Stimulated activated CD4-positive, alpha-beta T cell treated with anti-CD3 and anti-CD28 coated beads, Interleukin-15, amount 100 ng/mL, for 24 hours (primary cell): Measurements from ENCODE around the gene TM9SF1.

Source experiments
- DNase-seq: peaks from one replicate; pipeline ENCODE4 v3.0.0-alpha.2; 2020

The TM9SF1 gene

DNA sequence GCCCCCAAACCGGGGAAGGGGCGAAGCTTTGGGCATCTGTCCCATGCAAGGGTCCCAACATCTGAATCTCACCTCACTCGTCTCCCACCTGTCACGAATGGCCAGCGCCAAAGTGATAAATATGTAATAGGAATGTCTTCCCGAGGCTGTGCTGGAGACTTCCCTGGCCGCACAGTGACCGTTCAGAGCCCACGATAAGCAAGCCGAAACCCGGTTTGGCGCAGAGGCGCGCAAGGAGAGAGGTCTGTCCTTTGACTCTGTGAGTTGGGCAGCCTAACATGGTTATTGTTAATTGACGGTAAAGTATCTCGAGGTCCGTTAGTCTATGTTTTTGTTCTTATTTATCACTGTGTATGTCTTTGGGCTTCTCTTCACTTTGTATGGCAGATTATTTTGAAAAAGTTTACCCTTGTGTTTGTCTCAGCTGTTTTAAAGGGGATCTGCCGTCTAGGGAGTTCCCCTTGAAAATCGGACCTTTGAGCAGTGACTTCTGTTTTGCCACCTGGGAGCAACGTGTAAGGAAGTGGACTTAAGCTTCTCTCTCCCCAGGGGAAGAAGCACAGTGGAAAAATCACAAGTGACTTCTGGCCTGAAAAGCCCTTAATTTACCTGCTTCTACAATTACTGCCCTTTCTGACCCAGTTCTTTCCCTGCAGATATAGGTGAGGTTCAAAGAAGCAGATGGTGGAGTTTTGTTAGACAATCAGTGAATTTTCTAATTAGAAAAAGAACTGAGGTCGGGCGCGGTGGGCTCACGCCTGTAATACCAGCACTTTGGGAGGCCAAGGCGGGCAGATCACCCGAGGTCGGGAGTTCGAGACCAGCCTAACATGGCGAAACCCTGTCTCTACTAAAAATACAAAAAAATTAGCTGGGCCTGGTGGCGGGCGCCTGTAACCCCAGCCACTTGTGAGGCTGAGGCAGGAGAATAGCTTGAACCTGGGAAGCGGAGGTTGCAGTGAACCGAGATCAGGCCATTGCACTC is 1.1 kb upstream of the TM9SF1 start:
- DNase-seq = no peak

DNA sequence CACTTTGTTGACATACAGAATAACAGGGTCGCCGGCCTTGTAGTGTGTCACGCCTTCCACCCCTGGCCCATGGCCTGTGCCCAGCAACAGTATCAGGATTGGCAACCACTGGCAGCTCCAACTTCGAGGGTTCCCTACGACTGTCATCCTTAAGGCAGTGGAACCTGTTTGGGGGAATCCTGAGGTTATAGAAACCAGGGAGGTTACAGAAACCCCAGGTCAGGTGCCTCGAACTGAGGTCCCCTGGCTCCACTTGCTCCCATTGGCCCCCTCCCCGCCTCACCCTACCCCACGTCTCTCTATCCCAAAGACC is 412 bp downstream of the TM9SF1 start:
- DNase-seq = no peak

DNA sequence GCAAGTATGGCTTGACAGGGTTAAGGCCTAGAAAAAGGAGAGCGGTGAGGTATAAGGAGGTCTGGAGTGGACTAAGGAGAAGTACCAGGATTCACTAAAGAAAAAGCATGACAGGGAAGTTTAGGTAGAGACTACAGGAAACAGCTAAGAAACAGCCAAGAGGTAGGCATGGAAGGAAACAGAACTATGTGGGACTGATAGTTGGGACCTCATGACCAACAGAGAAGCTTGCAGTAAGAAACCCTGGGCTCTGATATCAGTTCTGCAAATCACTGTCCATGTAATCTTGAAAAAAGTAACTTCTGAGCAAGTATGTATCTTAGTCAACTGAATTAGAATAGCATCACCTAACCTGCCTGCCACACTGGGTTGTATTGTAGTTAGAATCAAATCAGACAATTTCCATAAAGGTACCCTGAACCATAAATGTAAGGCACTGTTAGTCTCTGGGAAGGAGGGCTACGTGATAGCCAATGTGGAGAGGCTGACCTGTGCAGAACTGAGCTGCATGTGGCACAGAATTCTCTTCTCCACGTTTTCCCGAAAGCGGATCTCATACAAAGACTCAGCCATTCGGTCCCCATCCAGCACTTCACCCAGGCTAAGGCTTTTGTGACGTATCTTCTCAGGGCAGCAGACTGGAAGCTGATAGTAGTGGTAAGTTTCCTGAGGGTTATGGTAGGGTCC is 912 bp downstream of the TM9SF1 start:
- DNase-seq = no peak

DNA sequence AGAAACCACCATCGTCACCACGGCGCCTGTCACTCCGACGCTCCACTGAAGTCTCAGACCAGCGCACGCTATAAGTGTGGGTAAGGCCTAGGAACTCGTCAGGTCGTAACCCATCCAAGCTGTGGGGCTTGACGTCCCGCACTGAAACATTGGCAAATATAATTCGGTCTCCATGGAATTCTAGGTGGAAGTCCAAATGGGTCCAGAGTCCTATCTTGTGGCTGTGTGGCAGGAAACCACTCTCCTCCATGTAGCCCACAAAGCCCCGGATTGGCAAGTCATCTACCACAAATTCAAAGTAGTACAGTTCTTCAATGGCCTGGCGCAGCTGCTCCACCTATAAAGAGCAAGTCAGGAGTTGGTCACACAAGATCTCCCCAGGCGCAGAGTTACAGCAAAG is 2.3 kb downstream of the TM9SF1 start:
- no peak for DNase-seq

DNA sequence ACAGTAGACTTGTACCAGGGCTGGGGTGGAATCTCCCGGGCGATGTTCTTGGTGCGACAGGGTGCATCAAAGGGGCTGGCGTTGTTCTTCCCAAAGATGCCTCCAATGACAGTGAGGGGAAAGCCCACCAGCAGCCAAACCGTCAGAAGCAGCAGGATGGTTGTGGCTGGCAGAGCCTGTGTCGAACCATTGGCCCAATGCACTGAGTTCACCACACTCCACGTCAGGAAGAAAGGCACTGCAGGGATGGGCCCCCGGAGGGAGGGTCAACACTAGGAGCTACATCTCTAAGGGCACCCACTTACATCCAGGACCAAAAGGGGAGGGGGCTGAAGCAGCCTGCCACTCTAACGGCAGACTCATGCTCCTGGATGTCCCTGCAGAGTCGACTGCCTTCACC is 4.8 kb downstream of the TM9SF1 start:
- no peak for DNase-seq

DNA sequence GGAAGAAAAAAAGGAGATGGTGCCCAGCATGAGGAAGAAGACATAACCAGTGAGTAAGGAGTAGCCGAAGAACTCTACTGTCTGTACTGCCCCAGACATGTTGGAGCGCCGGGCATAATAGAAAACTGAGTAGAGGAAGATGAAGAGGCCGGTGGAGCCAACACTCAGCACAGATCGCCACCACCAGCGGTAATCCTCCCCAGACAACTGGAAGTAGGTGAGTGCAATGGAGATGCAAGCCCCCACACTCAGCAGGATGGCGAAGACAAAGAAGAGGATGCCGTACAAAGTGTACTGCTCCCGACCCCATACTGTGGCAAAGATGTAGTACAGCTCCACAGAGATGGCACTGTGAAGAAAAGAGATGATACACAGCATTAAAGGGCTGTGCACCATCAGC is 5.8 kb downstream of the TM9SF1 start:
- no peak for DNase-seq

DNA sequence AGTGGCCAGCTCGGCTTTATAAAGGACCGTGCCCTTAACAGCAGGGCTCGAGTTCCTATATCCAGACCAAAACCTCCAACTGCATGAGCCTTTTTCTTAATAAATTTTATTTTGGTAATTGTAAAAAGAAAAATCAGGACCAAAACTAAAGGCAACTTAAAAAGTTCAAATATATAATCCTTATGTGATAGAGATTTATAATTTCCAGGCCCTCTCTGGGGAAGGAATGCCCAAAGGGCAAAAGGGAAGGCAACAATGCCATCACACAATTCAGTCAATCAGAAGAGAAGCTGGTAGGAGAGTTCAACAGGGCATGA is 6.2 kb downstream of the TM9SF1 start:
- DNase-seq = no peak

DNA sequence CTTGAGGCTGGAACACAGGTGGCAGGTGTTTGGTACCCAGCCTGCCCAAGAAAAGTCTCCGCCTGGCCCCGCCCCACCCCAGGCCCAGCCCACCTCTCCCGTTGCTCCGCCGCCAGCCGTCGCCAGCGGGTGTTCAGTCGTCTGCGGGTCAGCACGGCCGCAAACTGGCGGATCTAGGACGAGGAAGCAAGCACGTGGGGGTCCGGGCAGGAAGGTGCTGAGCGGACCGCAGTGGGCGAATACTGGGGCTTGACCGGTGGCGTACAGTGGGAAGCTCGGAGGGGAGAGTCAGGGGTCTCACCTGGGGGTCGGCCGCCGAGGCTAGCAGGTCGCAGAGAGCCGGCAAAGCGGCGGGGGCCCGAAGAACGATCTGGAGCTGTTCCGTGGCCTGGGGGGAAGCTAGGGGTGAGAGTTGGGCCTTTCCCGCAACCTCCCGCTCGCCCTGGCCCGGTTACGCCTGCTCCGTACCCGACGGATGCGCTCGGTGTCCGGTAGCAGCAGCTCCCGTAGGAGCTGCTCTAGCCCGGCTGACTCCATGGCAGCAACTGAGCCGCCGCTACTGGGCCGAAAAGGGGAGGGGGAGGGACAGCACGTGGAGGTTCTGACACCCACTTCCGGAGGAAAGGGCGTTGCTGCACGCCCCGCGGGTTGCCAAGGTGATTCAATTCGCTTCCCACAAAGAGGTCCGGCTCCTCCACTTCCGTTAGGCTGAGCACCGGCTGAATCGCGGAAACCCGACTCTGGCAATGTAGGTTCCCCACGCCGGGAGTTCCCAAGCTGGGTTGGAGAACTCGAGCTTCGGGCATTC is 6.8 kb downstream of the TM9SF1 start, which contains the start of gene IPO4:
TSS of gene IPO4 (minus strand) at position 566 of the 808 bp plus-strand sequence. CDS start at position 537, 29 bp downstream.
- peak; percentile 97 for DNase-seq

DNA sequence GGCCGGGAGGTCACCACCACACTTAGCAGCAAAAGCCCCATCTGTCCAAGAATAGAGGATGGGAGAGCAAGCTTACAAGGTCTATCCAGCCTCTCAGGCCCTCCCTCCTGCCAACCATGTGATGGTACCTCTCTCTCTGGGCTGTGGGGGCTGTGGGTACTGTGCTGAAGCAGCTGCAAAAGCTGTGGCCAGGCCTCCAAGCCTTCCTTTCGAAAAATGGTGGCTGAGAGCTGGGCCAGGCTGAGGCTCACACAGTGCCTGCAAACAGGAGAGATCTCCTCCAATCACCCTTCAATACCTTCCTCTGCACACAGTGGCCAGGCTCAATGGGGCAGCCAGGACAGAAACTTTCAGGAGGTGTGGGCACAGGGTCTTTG is 7.7 kb downstream of the TM9SF1 start:
- DNase-seq = no peak

DNA sequence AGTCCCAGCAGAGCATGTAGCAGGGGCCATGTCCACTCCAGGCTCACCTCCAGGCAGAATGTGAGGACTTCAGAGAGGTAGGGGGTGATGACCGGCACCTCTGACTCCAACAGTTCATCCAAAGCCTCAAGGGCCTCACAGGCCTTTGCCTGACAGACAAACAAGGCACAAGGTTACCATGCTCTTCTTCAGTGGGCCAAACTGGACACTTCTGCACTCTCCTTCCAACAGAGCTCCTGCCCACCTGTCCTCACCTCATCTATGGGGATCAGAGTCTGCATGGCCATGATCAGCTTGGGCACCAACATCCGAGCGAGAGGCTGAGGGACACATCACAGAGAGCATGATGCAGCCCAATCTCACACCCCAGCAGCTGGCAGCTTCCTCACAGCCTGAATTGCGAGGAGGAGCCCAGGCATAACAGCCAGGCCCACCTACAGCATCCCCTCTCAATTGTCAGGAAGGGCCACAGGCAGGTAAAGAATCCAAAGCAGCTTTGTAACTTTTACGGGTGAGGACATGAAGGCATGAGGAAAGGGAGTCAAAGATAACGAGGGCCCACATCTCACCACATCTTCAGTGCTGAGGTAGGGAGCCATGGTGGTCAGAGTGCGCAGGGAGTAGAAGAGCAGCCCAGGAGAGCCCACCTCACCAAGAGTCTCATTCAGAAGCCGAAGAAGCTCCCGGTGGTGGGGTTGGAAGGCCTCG is 8.3 kb downstream of the TM9SF1 start:
- DNase-seq = no peak

DNA sequence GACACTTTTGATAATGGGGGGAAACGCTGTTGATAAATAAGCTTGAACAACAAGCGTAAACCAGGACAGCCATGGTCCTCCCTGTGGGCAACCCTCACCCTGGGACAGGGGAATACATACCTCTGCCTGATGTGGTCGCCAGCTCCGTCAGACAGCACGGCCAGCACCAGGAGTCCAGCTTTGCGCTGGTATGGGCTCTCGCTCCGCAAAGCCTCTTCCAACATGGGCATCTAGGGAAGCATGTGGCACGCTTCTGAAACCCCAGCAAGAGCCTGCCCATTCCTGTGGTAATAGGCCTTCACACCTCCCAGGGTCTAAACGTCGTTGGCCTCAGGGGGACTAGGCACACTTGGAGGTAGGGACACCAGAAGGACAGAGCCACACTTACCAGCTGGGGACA is 9.5 kb downstream of the TM9SF1 start:
- DNase-seq = no peak

DNA sequence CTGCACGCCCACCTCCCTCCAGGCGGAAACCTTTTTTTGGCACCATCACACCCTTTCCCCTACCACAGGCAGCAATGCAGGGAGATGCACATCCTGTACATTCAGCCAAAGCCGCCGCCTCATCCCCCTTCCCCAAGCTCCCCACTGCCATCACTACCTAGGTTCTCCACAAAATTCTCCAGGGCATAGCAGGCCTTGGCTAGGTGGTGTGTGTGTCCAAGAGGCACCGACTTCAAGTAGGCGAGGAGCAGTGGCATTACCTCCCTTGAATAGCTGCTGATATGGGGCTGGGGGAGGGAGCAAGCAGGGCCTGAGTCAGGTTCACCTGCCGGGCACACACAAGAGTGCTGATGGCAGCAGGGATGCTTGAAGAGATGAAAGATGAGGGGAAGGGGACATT is 10.2 kb downstream of the TM9SF1 start:
- no peak for DNase-seq

DNA sequence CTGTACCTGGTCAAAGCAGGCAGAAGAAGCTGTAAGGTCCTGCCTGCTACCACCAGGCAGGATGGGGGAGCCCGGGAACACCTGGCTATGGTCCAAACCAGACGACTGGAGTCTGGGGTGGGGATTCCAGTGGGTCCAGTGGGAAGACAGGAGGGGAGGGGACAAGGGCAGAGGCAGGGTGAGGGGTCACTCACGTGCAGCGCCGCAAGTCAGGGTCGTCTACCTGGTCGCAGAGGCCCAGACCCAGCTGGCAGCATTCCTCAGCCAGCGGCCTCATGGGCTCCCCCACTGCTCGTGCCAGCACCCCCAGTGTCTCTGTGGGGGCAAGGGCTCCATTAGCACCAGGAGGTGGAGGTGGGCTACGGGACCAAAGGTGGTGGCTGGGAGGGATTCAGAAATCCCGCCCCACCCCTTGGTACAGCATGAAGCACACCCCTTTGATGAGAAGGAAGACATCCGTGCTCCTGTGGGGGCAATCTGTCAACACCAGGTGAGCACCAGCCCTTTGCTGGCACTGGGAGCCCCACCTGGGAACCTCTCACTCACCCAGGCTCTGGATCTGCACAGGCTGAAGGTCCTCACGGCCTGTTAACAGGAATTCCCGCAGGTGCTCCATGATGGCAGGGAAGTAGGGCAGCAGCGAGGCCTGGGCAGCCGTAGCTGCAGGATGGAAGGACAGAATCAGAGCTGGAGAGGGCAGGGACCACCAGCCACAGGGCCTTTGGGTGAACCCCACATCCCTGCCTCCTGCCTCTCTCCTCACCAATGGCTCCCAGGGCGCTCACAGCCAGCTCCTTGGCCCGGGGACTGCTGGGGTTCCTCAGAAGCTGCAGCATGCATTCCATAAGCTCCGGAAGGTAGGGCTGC is 10.9 kb downstream of the TM9SF1 start:
- no peak for DNase-seq

DNA sequence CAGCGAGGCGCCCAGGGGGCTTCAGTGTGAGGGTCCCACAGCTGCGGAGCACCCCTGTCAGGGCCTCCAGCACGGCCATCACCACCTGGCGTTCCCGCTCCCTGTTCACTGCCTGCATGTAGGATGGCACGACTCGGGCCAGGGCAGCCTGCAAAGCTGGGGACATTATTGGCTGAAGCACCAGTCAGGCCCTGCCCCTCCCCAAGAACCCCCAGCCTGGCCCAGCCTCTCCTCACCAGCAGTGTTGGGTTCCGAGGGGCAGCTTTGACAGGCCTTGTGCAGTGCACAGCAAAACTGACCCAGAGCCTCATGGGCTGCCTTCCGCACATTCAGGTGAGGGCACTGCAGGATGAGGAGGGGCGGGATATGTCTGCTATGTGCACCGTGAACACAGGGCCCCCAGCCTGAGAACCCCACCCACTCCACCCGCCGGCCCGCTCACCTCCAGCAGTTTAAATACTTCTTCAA is 12.2 kb downstream of the TM9SF1 start:
- no peak for DNase-seq

DNA sequence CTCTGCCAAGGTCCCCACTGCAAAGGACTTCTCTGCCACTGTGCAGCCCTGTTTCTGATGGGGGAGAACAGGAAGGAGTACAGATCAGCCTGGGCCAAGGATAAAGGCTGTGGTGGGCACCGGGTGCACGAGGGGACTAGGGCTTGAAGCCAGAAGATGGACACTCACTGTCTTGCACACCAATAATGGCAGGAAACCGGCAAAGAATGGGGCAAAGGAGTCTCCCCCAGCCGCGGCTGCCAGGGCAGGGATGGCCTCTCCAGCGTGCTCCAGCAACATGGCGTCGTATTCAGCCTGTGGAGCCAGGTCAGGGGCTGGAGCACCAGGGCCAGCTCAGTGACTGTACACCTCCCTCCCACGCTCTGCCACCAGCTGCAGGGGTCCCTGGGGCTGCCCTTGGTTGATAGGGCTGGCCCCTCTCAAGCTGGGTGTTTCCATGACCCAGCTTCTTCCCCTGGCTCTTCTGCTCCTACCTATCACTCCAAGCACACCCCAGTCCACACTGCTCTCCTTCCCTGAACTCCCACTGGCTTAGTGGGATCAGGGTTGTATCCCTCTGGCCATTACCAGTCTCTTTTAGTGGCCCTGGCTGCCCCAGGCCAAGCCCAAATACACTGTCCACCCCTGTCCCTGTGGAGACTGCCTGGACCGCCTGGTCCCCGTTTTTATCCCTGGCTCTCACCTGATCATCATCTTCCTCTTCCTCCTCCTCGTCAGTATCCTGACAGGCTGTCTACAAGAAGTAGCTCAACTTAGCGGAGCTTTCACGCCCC is 12.9 kb downstream of the TM9SF1 start:
- DNase-seq = no peak

DNA sequence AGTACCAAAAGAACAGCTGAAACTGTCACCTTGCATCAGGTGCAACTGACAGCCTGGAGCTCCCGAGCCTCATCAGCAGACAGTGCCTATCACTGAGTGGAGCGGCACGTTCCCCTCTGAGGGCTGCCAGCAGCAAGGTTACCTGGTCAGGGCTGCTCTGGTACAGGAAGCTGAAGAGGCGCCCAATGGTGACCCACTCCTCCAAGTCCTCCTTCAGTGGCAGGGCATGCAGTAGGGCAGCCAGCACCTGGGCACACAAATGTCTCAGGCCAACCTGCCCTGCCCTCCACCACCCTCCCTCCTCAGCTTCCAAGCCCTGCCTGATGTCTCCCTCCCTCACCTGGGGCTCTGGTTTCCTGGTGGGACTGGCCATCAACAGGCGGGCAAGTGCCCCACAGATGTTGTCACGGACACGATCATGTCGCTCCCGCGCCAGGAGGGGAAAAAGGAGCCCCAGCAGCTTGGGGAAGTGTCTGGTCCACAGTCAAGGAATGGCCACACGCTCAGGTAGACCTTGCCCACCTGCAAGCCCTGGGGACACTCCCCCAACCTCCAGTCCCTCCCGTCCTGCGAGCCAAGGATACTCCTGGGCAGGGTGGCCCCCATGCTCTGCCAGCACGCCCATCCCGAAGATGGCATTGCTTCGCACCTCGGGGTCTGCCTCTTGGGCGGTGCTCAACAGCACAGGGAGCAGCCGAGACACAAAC is 13.7 kb downstream of the TM9SF1 start:
- no peak for DNase-seq

DNA sequence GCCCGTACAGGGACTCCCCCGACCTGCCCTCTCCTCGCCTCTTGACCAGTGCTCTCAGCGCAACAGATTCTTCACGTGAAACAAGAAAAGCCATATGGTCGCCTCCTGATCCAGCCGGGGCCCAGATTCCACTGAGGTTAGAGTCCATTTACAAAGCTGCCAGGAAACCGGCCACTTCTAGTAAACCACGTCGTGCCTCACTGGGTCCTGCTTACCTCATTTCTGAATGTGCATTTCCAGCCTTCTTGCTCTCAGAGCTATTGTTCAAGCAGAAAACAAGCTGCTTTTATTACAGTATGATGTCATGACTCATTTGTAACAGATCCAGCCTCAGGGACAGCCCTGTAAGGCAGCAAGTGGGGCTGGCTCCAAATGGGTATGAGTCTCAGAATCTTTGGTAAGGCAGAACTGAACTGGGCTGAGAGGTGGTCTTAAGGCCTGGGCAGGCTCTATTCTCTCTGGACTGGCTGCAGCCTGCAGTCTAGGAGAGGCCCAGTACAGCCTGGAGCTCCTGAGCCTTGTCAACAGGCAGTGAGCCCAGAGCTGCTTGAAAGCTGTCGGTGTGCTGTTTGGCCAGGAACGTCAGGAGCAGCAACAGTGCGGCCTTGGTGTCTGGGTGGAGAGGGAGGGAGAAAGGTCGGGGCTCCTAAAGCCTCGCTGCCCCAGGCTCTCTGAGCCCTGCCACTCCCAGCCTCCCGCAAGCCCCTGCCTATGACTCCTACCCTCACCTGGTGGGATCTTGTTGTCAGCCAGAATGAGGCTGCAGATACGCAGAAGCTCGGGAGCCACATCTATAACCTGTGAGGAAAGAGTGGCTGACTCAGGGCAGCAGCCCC is 15.1 kb downstream of the TM9SF1 start:
- DNase-seq = no peak

DNA sequence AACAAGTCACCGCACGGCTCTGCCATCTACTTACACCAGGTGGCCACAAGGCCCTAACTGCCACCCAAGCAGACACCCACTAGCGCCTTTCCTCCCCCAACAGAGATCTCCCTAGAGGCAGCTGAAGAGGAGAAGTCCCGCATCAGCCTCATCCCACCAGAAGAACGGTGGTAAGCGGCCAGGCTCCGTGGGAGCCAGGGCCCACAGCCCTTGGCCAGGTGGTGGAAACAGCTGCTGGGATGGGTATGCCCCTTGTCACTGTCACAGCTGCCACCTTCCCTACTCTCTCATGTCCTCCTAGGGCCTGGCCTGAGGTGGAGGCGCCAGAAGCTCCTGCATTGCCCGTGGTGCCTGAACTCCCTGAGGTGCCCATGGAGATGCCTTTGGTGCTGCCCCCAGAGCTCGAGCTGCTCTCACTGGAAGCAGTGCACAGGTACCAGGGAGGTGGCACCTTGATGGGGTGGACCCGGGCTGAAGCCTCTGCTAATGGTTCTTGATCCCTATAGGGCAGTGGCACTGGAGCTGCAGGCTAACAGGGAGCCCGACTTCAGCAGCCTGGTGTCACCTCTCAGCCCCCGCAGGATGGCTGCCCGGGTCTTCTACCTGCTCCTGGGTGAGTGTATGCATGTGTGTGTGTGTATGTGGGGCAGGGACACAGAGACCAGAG is 15.8 kb downstream of the TM9SF1 start:
- DNase-seq = no peak
